Neutrophil (primary cell): ENCODE measurements around the gene HJURP.

Source experiments
- H3K27ac ChIP-seq: fragments of 200-600 bp; sonication (generic); 2 replicates; pipeline ENCODE4 v1.5.1; 2016; ENCODE audit warnings: mild to moderate bottlenecking, moderate library complexity
- H3K27me3 ChIP-seq: fragments of 200-600 bp; sonication (generic); 2 replicates; pipeline ENCODE4 v1.6.0; 2016; ENCODE audit warnings: mild to moderate bottlenecking
- H3K36me3 ChIP-seq: fragments of 200-600 bp; sonication (generic); 2 replicates; pipeline ENCODE4 v1.5.1; 2017
- H3K4me1 ChIP-seq, 2 experiments: fragments of 200-600 bp in 1 of 2; sonication (generic) in 1 of 2; 1 replicate in 1 of 2; 2 replicates in 1 of 2; pipeline versions ENCODE4 v1.5.1 to v1.6.1; 2013 to 2016; ENCODE audit warnings: low read depth in 1 of 2, low read length in 1 of 2, mild to moderate bottlenecking in 1 of 2, moderate library complexity in 1 of 2; ENCODE audit not compliant: control insufficient read depth in 1 of 2, insufficient read depth in 1 of 2
- H3K4me3 ChIP-seq, 2 experiments: fragments of 200-600 bp in 1 of 2; sonication (generic) in 1 of 2; 1 replicate in 1 of 2; 2 replicates in 1 of 2; pipeline ENCODE4 v1.5.1; 2013 to 2016; ENCODE audit warnings: low read depth in 1 of 2, low read length in 1 of 2, mild to moderate bottlenecking in 1 of 2, moderate library complexity in 1 of 2
- H3K9me3 ChIP-seq: fragments of 200-600 bp; sonication (generic); 2 replicates; pipeline ENCODE4 v1.5.1; 2016
- CTCF ChIP-seq: fragments of 200-600 bp; sonication (generic); IDR thresholded peaks from 2 replicates; pipeline ENCODE4 v1.5.1; 2016; ENCODE audit warnings: antibody characterized with exemption

HJURP gene

DNA sequence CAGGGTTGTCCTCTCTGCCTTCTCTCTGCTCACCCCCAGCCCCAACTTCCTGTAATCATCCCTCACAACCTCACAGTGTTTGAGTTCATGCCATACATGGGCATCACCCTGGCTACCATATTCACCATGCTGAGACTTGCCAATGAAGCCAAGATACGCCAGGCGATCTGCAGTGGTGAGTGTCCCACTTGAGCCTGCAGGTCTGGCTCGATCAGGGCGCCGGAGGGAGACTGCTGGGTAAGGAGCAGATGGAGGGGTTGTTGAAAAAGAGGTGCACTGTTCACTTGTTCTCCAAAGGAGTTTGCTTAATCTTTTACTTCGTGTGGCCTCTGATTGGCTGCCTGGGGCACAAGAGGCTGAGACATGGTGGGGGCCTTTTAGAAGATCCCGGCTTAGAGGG, 61.6 kb downstream of the HJURP start:
- H3K36me3 ChIP-seq = no peaks in the 10 kb centered on the region
- TF ChIP-seq CTCF = no peak
- H3K4me1 ChIP-seq = no peaks in the 10 kb centered on the region
- H3K27me3 ChIP-seq = no peaks in the 10 kb centered on the region
- no peak overlapping the region for H3K4me3 ChIP-seq
- no peaks in the 10 kb centered on the region for H3K9me3 ChIP-seq
- H3K27ac ChIP-seq = no peak overlapping the region

DNA sequence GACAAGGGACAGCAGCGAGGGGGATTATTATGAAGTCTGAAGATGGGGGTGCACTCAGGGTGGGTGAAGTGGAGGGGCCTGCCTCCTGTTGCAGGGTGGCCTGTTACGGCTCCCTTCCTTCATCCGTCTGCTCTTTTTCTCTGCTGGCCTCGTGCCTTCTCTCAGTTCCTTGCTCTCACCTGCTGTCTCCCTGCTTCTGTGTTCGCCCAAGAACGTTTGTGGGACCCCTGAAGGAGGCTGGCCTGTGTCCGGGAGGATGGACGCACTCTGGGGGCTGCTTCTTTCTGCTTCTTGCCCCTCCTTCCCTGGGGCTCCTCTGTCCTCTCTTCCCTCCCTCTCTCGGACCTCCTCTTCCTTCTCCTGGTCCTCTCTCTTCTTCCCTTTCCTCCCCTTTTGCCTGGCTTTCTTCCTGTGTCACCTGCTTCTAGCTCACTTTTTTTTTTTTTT, 62.4 kb downstream of the HJURP start:
- H3K9me3 ChIP-seq = no peaks in the 10 kb centered on the region
- no peak overlapping the region for H3K27ac ChIP-seq
- TF ChIP-seq CTCF = no peak
- H3K36me3 ChIP-seq = no peaks in the 10 kb centered on the region
- H3K27me3 ChIP-seq = no peaks in the 10 kb centered on the region
- no peaks in the 10 kb centered on the region for H3K4me1 ChIP-seq
- H3K4me3 ChIP-seq = no peak overlapping the region

GRCh38 chr2:233791151-233791882, 63.0 kb downstream of the HJURP start:
- H3K4me3 ChIP-seq = no peak overlapping the region
- H3K36me3 ChIP-seq = no peaks in the 10 kb centered on the region
- no peaks in the 10 kb centered on the region for H3K27me3 ChIP-seq
- no peak for TF ChIP-seq CTCF
- H3K27ac ChIP-seq = no peak overlapping the region
- H3K9me3 ChIP-seq = no peaks in the 10 kb centered on the region
- H3K4me1 ChIP-seq = no peaks in the 10 kb centered on the region

- Histone ChIP-seq H3K9me3 (no peaks in the 10 kb centered on the region), H3K27ac (no peak overlapping the region), H3K36me3 (no peaks in the 10 kb centered on the region), H3K4me3 (no peak overlapping the region), H3K27me3 (no peaks in the 10 kb centered on the region), H3K4me1 (no peaks in the 10 kb centered on the region)
- no peak for TF ChIP-seq CTCF
These were observed 64.8 kb downstream of the HJURP start for GRCh38 chr2:233789554-233789953.
